Ascending aorta (tissue), 2 donors: ENCODE results near the gene MAGED2. TPM values are rescaled to one million over a fixed set of nuclear protein-coding genes. Genes with fewer than 3 reads are reported as not detected.

ENCODE experiments used
- DNase-seq, 2 donors: peaks; one replicate each; pipeline ENCODE4 v3.0.0-alpha.2; 2019; ENCODE audit warnings: low spot score in 2 of 2
- H3K27ac ChIP-seq, 2 donors: fragments of 200-600 bp; sonication (generic); one replicate each; pipeline ENCODE4 v1.5.1; 2016 to 2017; ENCODE audit warnings: mild to moderate bottlenecking in 1 of 2
- H3K27me3 ChIP-seq: fragments of 200-600 bp; sonication (generic); one replicate; pipeline ENCODE4 v1.5.1; 2017
- H3K36me3 ChIP-seq, 2 donors: fragments of 200-600 bp; sonication (generic); one replicate each; pipeline ENCODE4 v1.5.1; 2016
- H3K4me1 ChIP-seq, 2 donors: fragments of 200-600 bp; sonication (generic); one replicate each; pipeline ENCODE4 v1.5.1; 2016 to 2017; ENCODE audit warnings: mild to moderate bottlenecking in 1 of 2
- H3K4me3 ChIP-seq, 2 donors: fragments of 200-600 bp; sonication (generic); one replicate each; pipeline ENCODE4 v1.5.1; 2016 to 2017; ENCODE audit warnings: mild to moderate bottlenecking in 1 of 2
- H3K9me3 ChIP-seq, 2 donors: fragments of 200-600 bp; sonication (generic); one replicate each; pipeline ENCODE4 v1.5.1; 2016
- CTCF ChIP-seq, 3 experiments: fragments of 200-600 bp in 2 of 3; fragments of 450-650 bp in 1 of 3; sonication (generic) in 2 of 3; IDR thresholded peaks; one replicate each; pipeline ENCODE4 v1.5.1; 2016 to 2019; ENCODE audit warnings: antibody characterized with exemption in 3 of 3, mild to moderate bottlenecking in 1 of 3, moderate library complexity in 1 of 3
- intact Hi-C: fragments of 100-400 bp; cut with DNase I; formaldehyde crosslinking; loops from one replicate; pipeline ENCODE4 v1.15.1; 2023
- total RNA-seq: library from RNA; depleted of rRNA; stranded (reverse); fragments of >200 nt; gene quantifications from one replicate; pipeline ENCODE4 v1.1.0, GENCODE V29; 2016

MAGED2 gene
- total RNA-seq, 1 donor from 2014 or later, result 187 TPM

GRCh38 chrX:54798137-54798536, 9.4 kb upstream of the MAGED2 start, which contains the start of gene ITIH6:
TSS of gene ITIH6 (minus strand) at chrX:54798255. CDS start at chrX:54798210, 45 bp downstream.
- Histone ChIP-seq H3K27me3 (no peaks in the 10 kb centered on the region), H3K4me1 (no peaks in the 10 kb centered on the region), H3K27ac (no peak within 1 kb of the TSS), H3K36me3 (no peaks in the 10 kb centered on the region), H3K9me3 (no peaks in the 10 kb centered on the region), H3K4me3 (no peak within 1 kb of the TSS)
- DNase-seq, result no peak
- intact Hi-C loops, result no loop called here
- no peak for TF ChIP-seq CTCF (IDR thresholded peaks at IDR 0.05)

- no peaks in the 10 kb centered on the region for H3K36me3 ChIP-seq
- no peak for TF ChIP-seq CTCF (IDR thresholded peaks at IDR 0.05)
- H3K4me1 ChIP-seq, result no peaks in the 10 kb centered on the region
- H3K27ac ChIP-seq, result no peak overlapping the region
- H3K4me3 ChIP-seq, result no peak overlapping the region
- no peaks in the 10 kb centered on the region for H3K27me3 ChIP-seq
- H3K9me3 ChIP-seq, result no peaks in the 10 kb centered on the region
- DNase-seq, result no peak
- intact Hi-C loops, result no loop called here
Measured at GRCh38 chrX:54799046-54799445, 8.5 kb upstream of the MAGED2 start.

GRCh38 chrX:54808109-54808604, 612 bp downstream of the MAGED2 start:
- TF ChIP-seq CTCF (IDR thresholded peaks at IDR 0.05), result no peak
- H3K9me3 ChIP-seq, result no peaks in the 10 kb centered on the region
- peak overlapping the region; percentile 56 to 66 for H3K4me3 ChIP-seq
- peaks cover 22 to 32% of the 10 kb centered on the region in 2 donors for H3K36me3 ChIP-seq
- no peaks in the 10 kb centered on the region for H3K27me3 ChIP-seq
- peak in 1 of 2 donors; percentile 78 for DNase-seq
- intact Hi-C loops, result loop anchor here (1.0 to 10.0 kb wide), 9 partner anchors 114 to 1721 kb away; partner anchors contain the start of genes FAM120C, HUWE1, PHF8 and TRO
- H3K4me1 ChIP-seq, result peaks cover 0 to 9% of the 10 kb centered on the region in 2 donors
- peak overlapping the region; percentile 82 to 88 for H3K27ac ChIP-seq

GRCh38 chrX:54808605-54809483, 1.3 kb downstream of the MAGED2 start:
- peaks cover 27 to 38% of the 10 kb centered on the region in 2 donors for H3K36me3 ChIP-seq
- H3K27ac ChIP-seq, result peak overlapping the region; percentile 82 to 88
- peaks cover 0 to 9% of the 10 kb centered on the region in 2 donors for H3K4me1 ChIP-seq
- intact Hi-C loops, result loop anchor here (1.0 to 10.0 kb wide), 9 partner anchors 113 to 1722 kb away; partner anchors contain the start of genes FAM120C, HUWE1, PHF8 and TRO
- no peak for TF ChIP-seq CTCF (IDR thresholded peaks at IDR 0.05)
- H3K4me3 ChIP-seq, result peak overlapping the region; percentile 56 to 66
- DNase-seq, result peak; percentile 84 to 95
- no peaks in the 10 kb centered on the region for H3K27me3 ChIP-seq
- no peaks in the 10 kb centered on the region for H3K9me3 ChIP-seq

DNA sequence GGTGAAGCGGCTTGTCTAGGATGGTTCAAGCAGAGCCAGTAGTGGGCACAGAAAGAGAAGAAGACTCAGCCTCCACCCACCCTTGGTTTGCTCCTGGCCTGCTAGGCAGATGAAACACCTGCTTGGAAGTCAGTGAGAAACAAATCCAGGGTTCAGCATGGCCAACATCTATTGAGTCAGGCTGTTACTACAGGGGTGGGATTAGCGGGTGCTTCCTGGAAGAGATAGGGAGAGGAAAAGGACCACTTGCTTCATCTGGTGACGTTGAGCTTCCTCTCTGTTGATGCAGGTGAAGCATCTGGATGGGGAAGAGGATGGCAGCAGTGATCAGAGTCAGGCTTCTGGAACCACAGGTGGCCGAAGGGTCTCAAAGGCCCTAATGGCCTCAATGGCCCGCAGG, 3.0 kb downstream of the MAGED2 start:
- no peak overlapping the region for H3K27ac ChIP-seq
- DNase-seq, result no peak
- H3K4me1 ChIP-seq, result peaks cover 0 to 9% of the 10 kb centered on the region in 2 donors
- no peak overlapping the region for H3K4me3 ChIP-seq
- peaks cover 37 to 55% of the 10 kb centered on the region in 2 donors for H3K36me3 ChIP-seq
- H3K27me3 ChIP-seq, result no peaks in the 10 kb centered on the region
- no peaks in the 10 kb centered on the region for H3K9me3 ChIP-seq
- intact Hi-C loops, result no loop called here
- TF ChIP-seq CTCF (IDR thresholded peaks at IDR 0.05), result no peak
